ENCODE data around the gene SORT1. TPM values are rescaled to one million over a fixed set of nuclear protein-coding genes. Genes with fewer than 3 reads are reported as not detected.

Gene SORT1
- total and polyA plus RNA-seq, 2 of the 13 experiments (the other 11 are each of a cell fraction or from before 2014, with no cell fraction given), result 32.4 to 93.0 TPM

DNA sequence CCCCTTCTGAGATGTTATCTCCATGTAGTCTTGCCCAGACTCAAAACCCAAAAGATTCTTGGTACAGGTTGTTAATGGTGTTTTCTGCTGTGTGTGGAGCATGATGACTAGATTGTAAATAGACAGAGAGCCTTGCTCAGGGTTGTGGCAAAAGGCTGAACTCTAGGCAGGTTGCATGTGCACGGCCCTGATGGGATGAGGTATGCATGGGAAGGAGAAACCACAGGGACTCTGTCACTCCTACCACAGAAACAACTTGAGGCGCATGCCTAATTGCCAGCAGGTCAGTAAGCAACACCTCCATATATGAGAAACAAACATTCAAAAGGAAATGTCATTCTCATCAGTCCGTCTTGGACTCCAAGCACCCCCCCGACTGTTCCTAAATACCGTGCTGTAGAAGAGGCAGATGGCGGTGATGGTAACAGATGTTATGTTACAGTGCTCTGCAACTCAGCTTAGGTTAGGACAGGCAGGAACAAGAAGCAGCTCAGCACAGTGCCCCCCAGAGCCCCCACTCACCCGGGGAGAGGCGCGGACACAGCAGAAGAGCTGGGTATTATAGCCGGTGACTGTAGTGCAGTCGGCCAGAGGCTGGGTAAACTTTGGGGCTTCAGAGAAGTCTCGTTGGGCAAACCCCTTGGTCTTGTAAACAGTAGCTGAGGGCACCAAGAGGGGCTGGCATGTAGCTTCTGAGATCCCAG lies 101.9 kb downstream of the SORT1 start:
- H2AFZ ChIP-seq (ENCODE audit: low read length), result no peak overlapping the region
- ChIA-PET POLR2A (interaction anchor here (0.7 to 3.5 kb wide), 4 partner anchors 13 to 102 kb away, joined by 3 to 15 read pairs (median 4); partner anchors contain the start of genes PSRC1 and SORT1), CTCF (ENCODE audit: low intra/inter-chr PET ratio, low total read pairs) (no interaction called here)
- ATAC-seq, result no peak
- H4K20me1 ChIP-seq (ENCODE audit: insufficient read depth, low read length), result no peaks in the 10 kb centered on the region
- in situ Hi-C loops (cut with HindIII; ENCODE audit: extremely low pct_ligation_motif_present, low pct_unique_long_range_greater_than_20kb) (no loop called here), intact Hi-C loops (cut with micrococcal nuclease; ENCODE audit: unreplicated experiment) (no loop called here)
- no peak for FAIRE-seq
- H3K27me3 ChIP-seq (ENCODE audit: control insufficient read depth in 1 of 2, insufficient read depth in 2 of 2, low read length in 2 of 2), result no peaks in the 10 kb centered on the region
- no peaks in the 10 kb centered on the region for H3K9me3 ChIP-seq (ENCODE audit: low read length)
- no peaks in the 10 kb centered on the region for H3K36me3 ChIP-seq (replicated peaks in 1 of 2; ENCODE audit: control insufficient read depth in 1 of 2, insufficient read depth in 2 of 2, low read length in 2 of 2)
- no peak for TF ChIP-seq POGK (CRISPR knock-in tag; conservative IDR thresholded peaks at IDR 0.05)
- no peak for TF ChIP-seq TRIM22 (IDR thresholded peaks at IDR 0.05)
- TF ChIP-seq NFE2 (CRISPR knock-in tag; IDR thresholded peaks at IDR 0.05), result no peak
- no peak for TF ChIP-seq ZNF616 (CRISPR knock-in tag; IDR thresholded peaks at IDR 0.05; ENCODE audit: low read depth)
- no peak for TF ChIP-seq ARID5B (CRISPR knock-in tag; IDR thresholded peaks at IDR 0.05)
- no peak for TF ChIP-seq SATB2 (CRISPR knock-in tag; IDR thresholded peaks at IDR 0.05)
- TF ChIP-seq ELF3 (CRISPR knock-in tag; IDR thresholded peaks at IDR 0.05), result no peak
- DNase-seq (ENCODE audit: low spot score), result no peak
- no peak overlapping the region for H3K4me2 ChIP-seq (ENCODE audit: low read depth, low read length)
- no peaks in the 10 kb centered on the region for H3K79me2 ChIP-seq (ENCODE audit: insufficient read depth, low read length)
- H3K4me3 ChIP-seq (replicated peaks in 1 of 3; ENCODE audit: insufficient read depth in 1 of 3, low read depth in 2 of 3, low read length in 3 of 3), result no peak overlapping the region
- BruUV-seq (replicated peaks), result no TSS peak
- 92% methylated on average over 10 of the region's 12 CpGs for WGBS (ENCODE audit: low lambda C conversion rate)
- H3K9ac ChIP-seq (ENCODE audit: insufficient read depth, low read depth, low read length), result no peak overlapping the region
- H3K4me1 ChIP-seq (ENCODE audit: insufficient read depth, low read length), result peaks cover 40% of the 10 kb centered on the region
- no peak overlapping the region for H3K27ac ChIP-seq (ENCODE audit: extremely low read length, insufficient read depth, low read length)
